Thymus (tissue), 11 donors: ENCODE measurements around the gene GAB2. TPM values are rescaled to one million over a fixed set of nuclear protein-coding genes. Genes with fewer than 3 reads are reported as not detected.
"Not testable (repeated sequence)": the region's sequence is repeated elsewhere in the genome, so short reads cannot be mapped to it uniquely, and the experiment has no call there.

ENCODE experiments used
- DNase-seq, 9 donors: peaks; one replicate each; pipeline ENCODE4 v3.0.0-alpha.2; 2013; ENCODE audit warnings: low spot score in 9 of 9, low read depth in 6 of 9, missing footprints in 1 of 9
- H3K27ac ChIP-seq, 2 donors: one replicate each; pipeline ENCODE4 v1.5.1; 2013; ENCODE audit warnings: control low read depth in 1 of 2, low read depth in 1 of 2, low read length in 1 of 2, mild to moderate bottlenecking in 1 of 2, moderate library complexity in 1 of 2
- H3K27me3 ChIP-seq, 2 donors: one replicate each; pipeline ENCODE4 v1.5.1; 2013; ENCODE audit warnings: low read length in 1 of 2; ENCODE audit not compliant: control insufficient read depth in 2 of 2, insufficient read depth in 1 of 2
- H3K36me3 ChIP-seq, 2 donors: one replicate each; pipeline ENCODE4 v1.5.1; 2013; ENCODE audit warnings: low read length in 1 of 2, mild to moderate bottlenecking in 1 of 2, moderate library complexity in 1 of 2; ENCODE audit not compliant: control insufficient read depth in 2 of 2, insufficient read depth in 2 of 2
- H3K4me1 ChIP-seq, 2 donors: one replicate each; pipeline ENCODE4 v1.5.1; 2013; ENCODE audit warnings: low read length in 2 of 2; ENCODE audit not compliant: control insufficient read depth in 2 of 2, insufficient read depth in 2 of 2
- H3K4me3 ChIP-seq, 2 donors: one replicate each; pipeline ENCODE4 v1.5.1; 2013; ENCODE audit warnings: low read length in 2 of 2, control low read depth in 1 of 2, mild to moderate bottlenecking in 1 of 2
- H3K9me3 ChIP-seq, 2 donors: one replicate each; pipeline ENCODE4 v1.5.1; 2013; ENCODE audit warnings: low read length in 1 of 2, mild to moderate bottlenecking in 1 of 2; ENCODE audit not compliant: control insufficient read depth in 2 of 2, insufficient read depth in 1 of 2
- WGBS: extraction: QIAGEN DNeasy Blood & Tissue Kit; methylation state at CpG from one replicate; pipeline ENCODE4 v1.1.7; 2013; 5-methylcytosine and 5-hydroxymethylcytosine counted together
- polyA plus RNA-seq: library from polyadenylated mRNA; stranded (reverse); fragments of 200-250 nt; gene quantifications from one replicate; pipeline ENCODE4 v1.2.3, GENCODE V29; 2013
- total RNA-seq: library from RNA; stranded (reverse); fragments of 120-200 nt; gene quantifications from one replicate; pipeline ENCODE4 v1.2.4, GENCODE V29; 2013
- donor health status: healthy.

Gene GAB2
- total and polyA plus RNA-seq, 2 donors: 3.7 to 12.6 TPM

DNA sequence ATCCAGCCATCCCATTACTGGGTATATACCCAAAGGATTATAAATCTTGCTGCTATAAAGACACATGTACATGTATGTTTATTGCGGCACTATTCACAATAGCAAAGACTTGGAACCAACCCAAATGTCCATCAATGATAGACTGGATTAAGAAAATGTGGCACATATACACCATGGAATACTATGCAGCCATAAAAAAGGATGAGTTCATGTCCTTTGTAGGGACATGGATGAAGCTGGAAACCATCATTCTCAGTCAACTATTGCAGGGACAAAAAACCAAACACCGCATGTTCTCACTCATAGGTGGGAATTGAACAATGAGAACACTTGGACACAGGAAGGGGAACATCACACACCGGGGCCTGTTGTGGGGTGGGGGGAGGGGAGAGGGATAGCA is 59.7 kb downstream of the GAB2 start:
- not testable (repeated sequence) for H3K9me3 ChIP-seq

DNA sequence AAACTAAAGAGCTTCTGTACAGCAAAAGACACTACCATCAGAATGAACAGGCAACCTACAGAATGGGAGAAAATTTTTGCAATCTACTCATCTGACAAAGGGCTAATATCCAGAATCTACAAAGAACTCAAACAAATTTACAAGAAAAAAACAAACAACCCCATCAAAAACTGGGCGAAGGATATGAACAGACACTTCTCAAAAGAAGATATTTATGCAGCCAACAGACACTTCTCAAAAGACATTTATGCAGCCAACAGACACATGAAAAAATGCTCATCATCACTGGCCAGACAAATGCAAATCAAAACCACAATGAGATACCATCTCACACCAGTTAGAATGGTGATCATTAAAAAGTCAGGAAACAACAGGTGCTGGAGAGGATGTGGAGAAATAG is 60.2 kb downstream of the GAB2 start:
- H3K27me3 ChIP-seq, H3K4me3 ChIP-seq, H3K9me3 ChIP-seq, H3K27ac ChIP-seq, DNase-seq, H3K36me3 ChIP-seq: not testable (repeated sequence)
- WGBS: 95% methylated on average over 1 of the region's 1 CpG
- peaks cover 4 to 12% of the 10 kb centered on the region in 2 donors for H3K4me1 ChIP-seq

More for the DNA sequence above, 59.7 kb downstream of the GAB2 start:
- H3K4me1 ChIP-seq: peaks cover 4 to 12% of the 10 kb centered on the region in 2 donors
- not testable (repeated sequence) for H3K27ac ChIP-seq, H3K36me3 ChIP-seq, H3K4me3 ChIP-seq, DNase-seq, H3K27me3 ChIP-seq
- WGBS: 96% methylated on average over 2 of the region's 3 CpGs

DNA sequence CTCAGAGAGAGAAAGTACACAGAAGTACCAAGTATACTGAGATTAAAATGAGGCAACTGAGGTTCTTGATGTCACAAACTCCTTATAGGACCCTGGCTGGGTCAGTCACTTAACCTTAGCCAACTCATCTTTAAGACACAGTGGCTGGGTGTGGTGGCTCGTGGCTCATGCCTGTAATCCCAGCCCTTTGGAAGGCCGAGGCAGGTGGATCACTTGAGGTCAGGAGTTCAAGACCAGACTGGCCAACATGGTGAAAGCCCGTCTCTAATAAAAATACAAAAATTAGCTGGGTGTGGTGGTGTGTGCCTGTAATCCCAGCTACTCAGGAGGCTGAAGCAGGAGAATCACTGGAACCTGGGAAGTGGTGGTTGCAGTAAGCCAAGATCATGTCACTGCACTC is 61.9 kb downstream of the GAB2 start:
- 98% methylated on average over 3 of the region's 3 CpGs for WGBS
- H3K27me3 ChIP-seq, H3K36me3 ChIP-seq, H3K4me3 ChIP-seq, H3K9me3 ChIP-seq, DNase-seq, H3K27ac ChIP-seq: not testable (repeated sequence)
- H3K4me1 ChIP-seq: peaks cover 11 to 28% of the 10 kb centered on the region in 2 donors

DNA sequence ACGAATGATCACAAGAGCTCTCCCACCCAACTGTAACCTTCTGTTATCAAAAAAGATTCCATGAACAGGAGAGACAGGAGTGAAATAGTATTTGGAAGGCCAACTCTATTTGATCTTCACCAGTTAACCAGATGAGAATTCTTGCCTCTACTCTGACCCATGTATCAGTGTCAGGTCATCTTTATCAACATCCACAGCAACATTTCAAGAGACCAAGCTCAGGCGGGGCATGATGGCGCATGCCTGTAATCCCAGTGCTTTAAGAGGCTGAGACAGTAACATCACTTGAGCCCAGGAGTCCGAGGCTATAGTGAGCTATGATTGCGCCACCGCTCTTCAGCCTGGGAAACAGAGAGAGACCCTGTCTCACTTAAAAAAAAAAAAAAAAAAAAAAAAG is 62.3 kb downstream of the GAB2 start:
- H3K9me3 ChIP-seq: no peaks in the 10 kb centered on the region
- peaks cover 14 to 33% of the 10 kb centered on the region in 2 donors for H3K4me1 ChIP-seq
- no peak for DNase-seq
- 97% methylated on average over 6 of the region's 6 CpGs for WGBS
- no peaks in the 10 kb centered on the region for H3K36me3 ChIP-seq
- no peaks in the 10 kb centered on the region for H3K27me3 ChIP-seq
- no peak overlapping the region for H3K27ac ChIP-seq
- no peak overlapping the region for H3K4me3 ChIP-seq

DNA sequence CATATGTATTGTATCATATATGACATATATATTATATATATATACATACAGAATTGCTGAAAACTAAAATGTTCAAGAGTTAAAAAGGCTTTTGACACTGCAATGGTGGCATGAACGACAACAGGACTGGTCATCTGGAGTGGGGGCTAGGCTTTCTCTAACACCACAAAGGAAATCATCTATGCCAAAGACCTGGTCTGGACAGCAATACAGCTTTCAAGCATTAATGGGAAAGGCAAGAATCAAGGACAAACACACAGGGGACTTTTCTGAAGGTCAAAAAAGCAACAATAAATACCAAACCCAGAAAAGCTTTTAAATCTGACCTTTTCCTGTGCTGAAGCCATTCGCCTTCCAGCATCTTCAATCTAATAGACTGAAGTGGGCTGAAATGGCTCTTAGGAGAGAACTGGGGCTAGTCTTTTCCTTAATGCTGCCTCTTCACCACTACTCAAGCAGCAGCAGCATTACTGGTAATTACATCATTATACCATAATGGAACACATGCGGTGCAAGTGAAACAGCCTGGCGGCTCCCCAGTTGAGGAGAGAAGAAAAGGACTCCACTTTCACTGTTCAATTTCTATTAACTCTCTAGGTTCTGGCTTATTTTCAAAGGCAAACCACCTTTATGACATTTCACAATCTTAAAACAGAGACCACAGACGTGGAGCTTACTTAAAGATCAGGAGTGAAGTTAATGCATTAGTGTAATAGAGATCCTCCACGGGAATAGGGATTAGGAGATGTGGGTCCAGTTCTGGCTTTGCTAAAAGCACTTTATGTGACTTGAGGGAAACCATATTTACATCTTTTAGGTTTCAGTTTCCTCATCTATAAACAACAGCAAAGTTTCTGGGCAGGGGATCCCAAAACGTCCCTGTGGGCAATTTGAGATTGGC is 63.0 kb downstream of the GAB2 start:
- Histone ChIP-seq H3K27me3 (no peaks in the 10 kb centered on the region), H3K36me3 (no peaks in the 10 kb centered on the region), H3K9me3 (no peaks in the 10 kb centered on the region), H3K4me3 (no peak overlapping the region), H3K27ac (no peak overlapping the region), H3K4me1 (peaks cover 15 to 39% of the 10 kb centered on the region in 2 donors)
- 93% methylated on average over 7 of the region's 7 CpGs for WGBS
- DNase-seq: no peak

DNA sequence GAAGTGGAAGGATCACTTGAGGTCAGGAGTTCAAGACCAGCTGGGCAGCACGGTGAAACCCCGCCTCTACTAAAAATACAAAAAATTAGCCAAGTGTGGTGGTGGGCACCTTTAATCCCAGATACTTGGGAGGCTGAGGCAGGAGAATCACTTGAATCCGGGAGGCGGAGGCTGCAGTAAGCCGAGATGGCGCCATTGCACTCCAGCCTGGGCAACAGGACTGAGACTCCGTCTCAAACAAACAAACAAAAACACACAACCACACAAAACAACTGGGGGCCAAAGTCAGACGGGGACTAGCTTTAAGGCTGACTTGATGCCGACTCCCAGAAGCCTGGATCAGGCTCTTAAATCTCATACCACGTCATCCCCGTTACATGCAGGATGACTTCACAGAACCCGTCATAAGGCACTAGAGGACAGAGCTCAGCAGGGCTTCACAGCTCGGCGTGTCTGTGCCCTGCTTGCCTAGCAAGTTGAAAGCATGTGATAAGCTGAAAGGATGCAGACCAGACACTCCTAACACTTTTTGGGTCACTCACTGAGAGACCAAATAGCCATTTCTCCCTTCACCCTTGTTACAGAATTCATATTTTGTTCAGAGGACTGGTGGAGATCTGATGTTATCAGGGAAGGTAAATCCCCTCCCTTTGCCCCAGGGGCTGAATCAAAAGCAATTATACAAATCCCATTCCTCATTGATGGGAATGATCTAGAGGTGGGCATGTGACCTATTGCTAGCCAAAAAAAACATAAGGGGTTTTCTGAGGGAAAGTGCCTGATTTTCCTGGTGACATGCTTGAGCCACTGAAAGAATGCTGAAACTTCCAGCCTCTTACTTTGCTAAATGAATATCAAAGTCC is 65.4 kb downstream of the GAB2 start:
- Histone ChIP-seq H3K4me1 (peaks cover 31 to 52% of the 10 kb centered on the region in 2 donors), H3K27ac (peak overlapping the region in 1 of 2 donors; percentile 36), H3K36me3 (no peaks in the 10 kb centered on the region), H3K4me3 (no peak overlapping the region), H3K9me3 (no peaks in the 10 kb centered on the region), H3K27me3 (no peaks in the 10 kb centered on the region)
- no peak for DNase-seq
- WGBS: 97% methylated on average over 14 of the region's 14 CpGs

DNA sequence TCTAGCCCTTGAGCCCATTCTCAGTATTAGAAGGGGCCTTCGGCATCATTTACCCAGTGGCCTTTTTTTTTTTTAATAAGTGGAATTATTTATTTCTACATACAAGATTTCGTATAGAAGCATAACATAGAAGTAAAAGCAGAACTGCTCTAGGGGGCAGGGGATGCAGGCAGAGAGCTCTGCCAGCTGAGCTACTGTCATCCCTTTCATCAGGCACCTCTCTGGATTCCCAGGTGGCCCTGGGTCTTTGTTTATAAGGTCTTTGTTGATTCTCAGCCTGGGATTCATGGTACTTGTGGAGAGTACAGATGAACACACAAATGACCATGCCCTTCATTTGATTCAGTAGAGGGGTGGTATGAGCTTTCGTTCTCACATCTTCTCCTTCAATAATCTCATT is 66.4 kb downstream of the GAB2 start:
- Histone ChIP-seq H3K27ac (peak overlapping the region; percentile 76 to 91), H3K4me3 (no peak overlapping the region), H3K27me3 (no peaks in the 10 kb centered on the region), H3K9me3 (no peaks in the 10 kb centered on the region), H3K36me3 (no peaks in the 10 kb centered on the region), H3K4me1 (peaks cover 31 to 52% of the 10 kb centered on the region in 2 donors)
- 43% methylated on average over 3 of the region's 3 CpGs for WGBS
- peak in 4 of 9 donors; percentile 28 to 69 (median 48) for DNase-seq

DNA sequence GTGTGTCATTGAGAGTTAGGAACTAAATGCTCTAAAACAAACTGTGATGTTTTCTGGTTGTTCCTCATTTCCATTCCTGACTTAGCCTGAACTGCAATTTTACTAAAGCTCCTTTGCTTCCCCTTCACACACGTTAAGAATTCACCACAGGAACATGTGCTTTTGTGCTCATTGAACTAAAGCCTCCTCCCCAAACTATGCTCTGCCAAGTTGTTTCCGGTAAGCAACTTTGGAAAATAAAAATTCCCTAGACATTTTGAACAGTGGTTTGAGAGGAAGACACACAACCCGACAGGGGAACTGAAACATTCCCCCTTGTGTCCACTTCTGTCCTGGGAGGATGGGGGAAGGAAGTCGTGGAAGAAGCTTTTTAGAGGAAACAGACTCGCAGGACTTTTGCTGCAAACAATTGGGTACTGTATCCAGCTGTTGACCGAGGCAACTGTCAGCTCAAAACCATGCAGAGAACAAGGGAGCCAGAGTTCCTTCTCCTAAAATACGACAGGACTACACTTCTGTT is 66.9 kb downstream of the GAB2 start:
- H3K27ac ChIP-seq: peak overlapping the region; percentile 79 to 91
- H3K9me3 ChIP-seq: no peaks in the 10 kb centered on the region

More for the DNA sequence above, 66.9 kb downstream of the GAB2 start:
- Histone ChIP-seq H3K36me3 (no peaks in the 10 kb centered on the region), H3K27me3 (no peaks in the 10 kb centered on the region), H3K4me1 (peaks cover 31 to 53% of the 10 kb centered on the region in 2 donors), H3K4me3 (peak overlapping the region; percentile 6 to 34)
- peak in 2 of 9 donors; percentile 22 to 66 for DNase-seq
- 6% methylated on average over 7 of the region's 7 CpGs for WGBS
